Heart left ventricle (tissue), 13 donors: ENCODE data around the gene GTF2A1L.

Experiments used
- CTCF ChIP-seq, 12 donors: fragments of 200-600 bp; sonication (generic) in 4 of 12; IDR thresholded peaks; one replicate each; pipeline versions ENCODE4 v1.5.0 to v1.8.0; 2018 to 2022; ENCODE audit warnings: antibody characterized with exemption in 12 of 12, mild to moderate bottlenecking in 5 of 12
- POLR2A ChIP-seq, 2 donors: fragments of 450-650 bp; IDR thresholded peaks; one replicate each; pipeline ENCODE4 v1.6.1; 2017; ENCODE audit warnings: antibody characterized with exemption in 2 of 2, mild to moderate bottlenecking in 2 of 2, moderate library complexity in 2 of 2
- donor health status: ischemic (EF 13 %, LVEDD 7.1; RV severe dilation, severe dysfunction).
- donor health status: DM: no; HTN: yes; CAD: no.
- donor health status: DM: no; HTN: no; CAD: no.
- donor health status: ischemic (EF 25% LVEDD 6.9; RV normal size, moderate dysfunction).
- donor health status: ischemic (EF 25% LVEDD 5.7; RV mildly dilated, moderate dysfunction).
- donor health status: ischemic (EF 35%, LVEDD 5.7; RV mildly dilated, moderate dysfunction).
- donor health status: nonischemic (EF 11% LVEDD 7.7; RV severe dilation, severe dysfunction).
- donor health status: DM: yes; HTN: yes; CAD: no.
- donor health status: PGD.
- donor health status: ischemic (EF 29% LVEDD 5.4; RV normal size, mild dysfunction).
- donor health status: nonischemic (EF 23%, LVEDD 6.1; RV moderate dilation, normal function).

GRCh38 chr2:48583961-48584360 is 33.7 kb upstream of the GTF2A1L start:
- no peak for TF ChIP-seq CTCF (IDR thresholded peaks at IDR 0.05)
- TF ChIP-seq POLR2A (IDR thresholded peaks at IDR 0.05) = no peak
